SW480 (cell line): Measurements from ENCODE around the gene ENC1.

Experiments
- DNase-seq: peaks from one replicate; pipeline ENCODE4 v3.0.0-alpha.2; 2016; ENCODE audit warnings: low spot score

ENC1 gene

DNA sequence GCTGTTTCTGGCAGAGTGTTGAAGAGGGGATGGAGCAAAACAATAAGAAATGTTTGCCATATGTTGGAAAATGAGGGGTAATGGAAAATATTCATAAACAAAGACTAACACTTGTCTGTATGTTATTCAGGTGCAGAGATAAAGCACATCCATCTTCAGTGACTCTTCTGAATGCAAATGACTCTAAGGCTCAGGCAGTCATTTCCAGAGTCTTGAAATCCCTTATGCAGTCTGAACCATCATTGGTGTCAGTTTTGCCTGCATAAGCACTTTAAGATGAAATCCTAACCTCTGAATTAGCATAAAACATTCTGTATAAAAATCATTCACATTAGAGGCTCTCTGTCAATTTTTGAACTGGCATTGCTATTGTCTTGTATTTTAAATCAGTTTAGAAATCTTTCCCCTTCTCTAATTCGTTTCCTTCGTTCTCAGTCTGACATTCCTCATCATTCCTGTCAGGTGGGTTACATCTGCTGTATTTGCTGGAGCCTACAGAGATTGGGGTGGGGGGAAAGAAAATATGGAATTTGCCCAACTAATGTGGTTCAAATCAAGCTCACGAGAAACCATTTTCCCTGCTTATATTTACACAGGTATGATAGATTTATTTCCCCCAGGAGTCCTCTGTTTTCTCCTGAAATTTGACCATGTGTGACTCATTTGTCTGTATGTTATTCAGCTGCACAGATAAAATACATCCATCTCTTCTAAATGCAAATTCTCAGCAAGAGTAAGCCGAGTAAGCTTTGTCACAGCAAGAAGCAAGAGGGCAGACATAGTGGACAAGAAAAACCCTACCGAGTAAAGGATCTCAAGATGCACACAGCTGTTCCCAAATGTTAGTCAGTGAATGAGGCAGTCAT lies 31.6 kb downstream of the ENC1 start:
- no peak for DNase-seq

DNA sequence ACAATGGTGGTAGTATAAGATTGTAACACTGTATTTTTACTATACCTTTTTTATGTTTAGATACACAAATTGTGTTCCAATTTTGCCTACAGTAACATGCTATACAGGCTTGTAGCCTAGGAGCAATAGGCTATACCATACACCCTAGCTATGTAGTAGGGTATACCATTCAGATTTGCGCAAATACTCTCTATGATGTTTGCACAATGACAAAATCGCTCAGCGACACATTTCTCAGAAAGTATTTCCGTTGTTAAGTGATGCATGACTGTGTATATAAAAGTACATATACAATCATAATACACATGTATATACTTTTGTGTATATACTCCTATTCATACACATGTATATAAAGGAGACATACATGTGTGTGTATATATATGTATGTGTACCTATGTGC lies 34.8 kb downstream of the ENC1 start:
- DNase-seq, result no peak

DNA sequence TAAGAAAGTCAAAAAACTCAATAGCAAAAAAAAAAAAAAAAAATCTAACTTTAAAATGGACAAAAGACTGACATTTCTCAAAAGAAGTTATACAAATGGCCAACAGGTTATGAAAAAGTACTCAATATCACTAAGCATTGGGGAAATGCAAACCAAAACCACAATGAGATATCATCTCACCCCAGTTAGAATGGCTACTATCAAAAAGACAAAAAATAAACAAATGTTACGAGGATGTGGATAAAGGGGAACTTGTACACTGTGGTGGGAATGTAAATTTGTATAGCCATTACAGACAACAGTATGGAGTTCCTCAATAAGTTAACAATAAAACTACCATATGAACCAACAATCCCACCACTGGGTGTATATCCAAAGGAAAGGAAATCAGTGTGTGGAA lies 37.2 kb downstream of the ENC1 start:
- no peak for DNase-seq

DNA sequence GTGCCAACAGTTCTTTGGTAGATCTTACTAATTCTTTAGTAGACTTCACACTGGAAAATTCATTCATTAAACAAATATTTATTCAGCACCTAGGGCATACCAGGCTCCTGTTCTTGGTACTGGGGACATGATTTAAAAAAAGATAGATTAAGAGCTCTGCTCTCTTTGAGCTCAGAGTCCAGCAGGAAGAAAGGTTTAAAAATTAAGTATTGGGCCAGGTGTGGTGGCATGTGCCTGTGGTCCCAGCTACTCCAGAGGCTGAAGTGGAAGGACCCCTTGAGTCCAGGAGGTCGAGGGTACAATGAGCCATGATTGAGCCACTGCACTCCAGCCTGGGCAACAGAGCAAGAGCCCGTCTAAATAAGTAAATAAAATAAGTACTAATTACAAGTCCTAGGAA lies 41.4 kb downstream of the ENC1 start:
- DNase-seq, result no peak

DNA sequence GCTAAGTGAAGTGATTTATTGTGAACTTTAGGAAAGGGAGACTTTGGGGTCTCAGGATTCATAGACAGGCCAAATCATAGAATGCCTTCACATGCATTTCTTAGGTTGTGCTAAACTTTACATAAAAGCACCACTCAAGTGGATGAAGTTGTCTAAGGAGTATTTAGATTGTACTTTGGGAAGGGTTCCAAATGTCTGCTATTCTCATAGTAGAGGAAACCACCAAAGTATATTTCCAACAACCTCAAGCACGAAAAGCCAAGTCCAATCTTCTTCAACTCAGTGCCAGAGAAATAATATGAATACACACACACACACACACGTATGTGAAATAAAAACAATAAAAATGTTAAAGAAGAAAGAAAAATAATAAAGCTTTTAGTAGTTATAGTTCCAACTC lies 41.8 kb downstream of the ENC1 start:
- DNase-seq, result no peak

DNA sequence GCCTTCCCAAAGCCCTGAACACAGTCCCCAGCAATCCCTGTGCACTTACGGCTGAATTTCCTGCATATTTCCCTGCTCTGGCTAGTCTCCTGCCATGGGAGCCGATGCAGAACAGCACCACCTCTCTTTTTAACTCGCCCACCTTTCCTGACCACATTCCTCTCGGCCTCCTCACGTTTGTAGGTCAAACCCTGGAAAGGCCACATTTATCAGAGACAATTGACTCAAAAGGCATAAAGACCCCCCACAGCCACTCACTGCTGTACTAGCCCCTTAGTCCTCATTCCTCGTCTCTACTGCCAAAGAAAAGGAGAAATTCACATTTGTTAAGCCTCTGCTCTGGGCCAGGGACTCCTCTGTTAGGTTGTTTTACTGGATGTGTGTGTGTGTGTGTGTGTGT lies 43.6 kb downstream of the ENC1 start:
- DNase-seq, result no peak

DNA sequence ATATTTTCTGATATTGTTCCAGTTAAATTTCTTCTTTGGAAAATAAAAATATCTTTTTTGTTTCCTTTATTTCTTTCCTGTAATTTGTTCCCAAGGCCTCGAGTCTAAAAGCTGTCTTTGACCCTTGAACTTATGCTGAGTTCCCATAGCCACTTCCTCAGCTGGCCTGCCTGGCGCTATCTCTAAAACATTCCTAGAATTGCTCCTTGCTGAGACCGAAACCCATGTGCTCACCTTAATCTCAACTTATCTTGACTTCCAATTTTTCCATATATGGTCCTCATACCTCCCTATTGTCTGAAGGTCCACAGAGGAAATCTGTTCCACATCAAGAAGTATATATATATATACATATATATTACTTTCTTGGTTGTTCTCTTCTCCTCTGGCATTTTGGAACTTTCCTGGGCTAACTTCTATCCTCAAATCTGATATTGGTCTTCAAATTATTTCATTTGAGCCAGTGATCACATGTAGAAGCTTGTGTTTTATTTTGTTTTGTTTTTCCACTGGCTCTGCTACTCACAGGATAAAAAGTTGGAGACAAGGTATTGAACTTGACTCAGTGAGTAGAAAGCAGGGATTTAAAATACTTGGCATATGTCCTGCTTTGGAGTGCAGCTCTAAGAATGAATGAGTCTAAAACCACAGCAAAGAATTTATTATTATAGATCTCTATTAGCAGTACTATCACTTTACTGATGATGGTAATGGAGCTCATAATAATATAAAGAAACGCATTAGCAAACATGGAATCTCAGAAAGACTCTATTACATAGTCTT lies 45.2 kb downstream of the ENC1 start:
- DNase-seq, result no peak

DNA sequence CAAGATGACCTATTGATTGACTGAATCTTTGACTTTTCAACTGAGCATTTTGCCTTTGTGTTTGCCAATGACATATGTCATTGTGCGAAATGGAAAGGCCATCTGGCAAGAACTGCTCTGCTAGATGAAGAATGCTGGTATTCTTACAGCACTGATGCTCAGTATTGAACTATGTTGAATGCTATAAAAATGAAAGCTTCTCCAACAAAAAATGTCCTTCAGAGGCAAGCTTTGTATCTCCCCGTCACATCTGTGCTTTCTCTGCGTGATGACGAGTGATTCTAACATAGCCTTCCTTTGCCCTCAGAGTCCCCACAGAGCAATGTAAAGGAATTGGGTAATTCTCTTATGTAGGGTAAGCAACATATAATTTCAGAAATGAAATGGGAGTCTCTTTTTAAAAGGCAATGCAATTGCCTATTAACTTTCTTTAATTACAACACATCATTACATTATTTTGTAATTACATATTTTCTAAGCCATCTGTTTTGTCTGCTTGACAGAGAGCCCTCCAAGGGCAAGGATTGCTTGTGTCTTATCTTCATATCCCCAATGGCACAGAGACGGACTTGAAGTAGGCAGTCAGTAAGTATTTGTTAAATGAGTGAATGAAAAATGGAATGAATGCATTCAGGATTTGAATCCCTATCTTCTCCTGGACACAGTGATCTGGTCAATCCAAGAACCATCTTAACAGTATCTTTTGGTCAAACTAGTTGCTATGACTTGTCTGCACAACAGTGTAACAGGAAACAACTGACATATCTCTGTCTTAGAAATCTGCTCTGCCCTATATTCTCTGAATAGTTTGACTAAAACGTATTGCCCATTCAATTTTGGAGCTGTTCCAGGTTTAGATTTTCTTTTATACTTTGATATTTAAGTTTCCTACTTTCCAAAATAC lies 46.1 kb downstream of the ENC1 start:
- no peak for DNase-seq

DNA sequence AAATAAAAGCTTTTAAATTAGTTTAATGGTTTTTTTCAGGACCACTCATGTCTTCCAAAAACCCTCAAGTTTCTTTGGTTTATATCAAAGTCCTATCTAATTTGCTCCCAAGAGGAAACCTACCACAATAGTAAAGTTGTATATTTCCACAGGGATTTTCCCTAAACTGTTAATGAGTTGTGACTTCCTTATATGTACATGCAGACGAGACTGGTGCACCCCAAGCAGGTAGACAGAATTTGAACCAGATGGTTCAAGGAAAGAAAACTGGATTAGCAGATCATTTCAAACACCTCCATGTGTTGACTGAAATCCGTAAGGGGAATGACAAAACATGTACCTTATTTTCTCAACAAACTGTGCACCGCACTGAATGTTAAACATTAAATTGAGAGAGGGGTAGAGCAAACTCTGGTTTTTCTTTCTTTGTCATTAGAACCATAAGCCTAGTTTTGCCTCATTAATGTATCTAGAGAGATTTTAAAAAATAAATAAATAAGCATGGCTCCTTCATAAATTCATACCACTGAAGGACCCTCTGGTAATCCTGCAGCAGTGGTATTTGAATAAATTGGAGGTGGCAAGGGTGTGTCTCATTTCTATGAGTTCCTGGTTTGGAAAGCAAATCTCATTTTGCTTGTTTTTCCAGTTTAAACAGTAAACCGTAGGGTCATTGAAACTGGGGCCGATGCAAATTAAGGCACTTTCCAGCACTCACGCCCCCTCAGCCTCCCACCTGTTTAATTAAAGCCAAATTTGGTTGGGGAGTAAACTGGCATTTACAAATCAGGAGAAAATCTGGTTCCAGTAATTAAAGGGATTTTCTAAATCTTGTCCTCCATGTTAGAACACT lies 51.1 kb downstream of the ENC1 start:
- DNase-seq, result no peak

DNA sequence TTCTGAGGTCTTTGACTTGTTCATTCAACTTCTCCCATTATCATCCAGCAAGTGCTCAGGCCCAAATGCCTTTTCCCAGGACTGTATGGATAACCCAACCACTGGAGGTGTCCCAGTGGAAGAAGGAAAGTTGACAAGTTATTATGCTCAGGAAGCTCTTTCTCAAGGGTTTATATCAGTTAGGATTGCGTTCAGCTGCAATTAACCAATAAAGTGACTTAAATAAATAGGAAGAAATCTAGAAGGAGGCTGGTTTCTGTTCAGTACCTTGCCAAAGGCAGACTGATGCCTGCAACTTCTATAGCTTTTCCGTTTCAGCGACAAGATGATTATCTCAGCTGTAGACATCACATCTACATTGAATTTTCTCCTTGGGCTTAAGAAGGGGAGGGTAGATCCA lies 52.1 kb downstream of the ENC1 start:
- no peak for DNase-seq

DNA sequence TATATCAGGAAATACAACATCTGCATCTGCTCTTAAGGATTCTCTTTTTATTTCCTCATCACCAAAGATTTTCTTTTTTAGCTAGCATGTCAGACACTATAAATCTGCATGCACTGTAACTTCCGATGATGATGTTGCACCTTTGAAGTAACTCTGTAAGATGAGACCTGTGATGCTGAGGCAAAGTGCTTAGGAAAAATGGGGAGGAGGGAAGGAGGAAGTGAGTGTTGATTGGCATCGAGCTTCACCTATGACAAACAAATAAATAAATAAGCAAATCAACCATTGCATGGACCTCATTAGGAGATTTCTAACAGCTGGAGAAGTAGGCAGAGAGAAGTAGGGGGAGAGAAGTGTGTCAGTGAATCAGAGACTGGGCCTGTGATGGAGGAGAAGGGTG lies 52.6 kb downstream of the ENC1 start:
- DNase-seq, result no peak

DNA sequence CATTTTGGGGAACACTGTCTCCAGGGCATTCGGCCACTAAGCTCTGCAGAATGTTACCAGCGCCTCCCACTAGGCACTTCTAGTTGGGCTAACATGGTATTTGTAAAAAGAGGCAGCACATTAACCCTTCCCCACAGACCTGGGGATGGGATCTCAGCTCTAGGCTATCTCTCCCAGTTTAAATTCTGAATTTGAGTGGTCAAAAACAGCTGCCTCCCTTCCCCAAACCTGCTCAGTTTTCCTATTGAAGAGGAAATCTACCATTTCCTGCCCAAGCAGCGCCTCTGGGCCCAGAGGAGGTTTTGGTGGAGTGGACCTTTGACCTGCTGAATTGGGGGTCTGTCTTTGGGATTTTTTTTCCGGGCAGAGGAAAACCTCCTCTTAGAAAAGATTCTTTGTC lies 53.2 kb downstream of the ENC1 start:
- DNase-seq, result no peak

DNA sequence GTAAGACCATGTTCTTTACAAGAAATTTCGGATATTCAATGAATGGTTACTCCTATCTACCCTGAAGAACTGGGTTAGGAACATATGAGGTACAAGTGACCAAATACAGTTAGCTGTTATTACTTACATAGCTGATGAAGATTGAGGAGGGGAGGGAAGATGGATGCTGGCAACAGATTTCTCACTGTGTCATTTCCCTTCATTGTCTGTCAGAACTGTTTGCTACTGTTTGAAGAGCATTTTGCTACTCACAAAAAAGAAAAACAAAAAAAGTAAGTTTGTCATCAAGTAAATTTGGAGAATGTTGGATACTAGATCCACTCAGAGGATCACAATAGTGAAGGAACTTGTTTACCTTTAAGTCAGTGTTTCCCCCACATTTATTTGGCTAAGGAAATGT lies 53.7 kb downstream of the ENC1 start:
- DNase-seq, result no peak

DNA sequence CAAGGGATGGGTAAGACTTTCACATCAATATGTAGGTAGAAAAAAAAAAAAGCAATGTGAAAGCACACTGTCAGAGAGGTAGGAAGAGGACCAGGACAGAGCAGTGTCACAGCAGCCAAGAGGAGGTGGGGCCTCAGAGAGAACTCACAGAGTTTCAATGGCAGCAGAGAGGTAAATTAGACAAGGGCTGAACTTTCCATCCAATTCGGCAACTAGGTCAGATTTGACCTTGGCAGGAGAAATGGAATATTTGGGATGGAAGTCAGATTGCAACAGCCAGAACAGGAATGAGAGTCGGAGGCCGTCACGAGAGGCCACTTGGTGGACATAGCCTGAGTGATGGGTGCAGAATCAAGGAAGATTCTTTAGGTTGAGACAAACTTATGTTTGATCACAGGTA lies 57.7 kb downstream of the ENC1 start:
- DNase-seq, result no peak

DNA sequence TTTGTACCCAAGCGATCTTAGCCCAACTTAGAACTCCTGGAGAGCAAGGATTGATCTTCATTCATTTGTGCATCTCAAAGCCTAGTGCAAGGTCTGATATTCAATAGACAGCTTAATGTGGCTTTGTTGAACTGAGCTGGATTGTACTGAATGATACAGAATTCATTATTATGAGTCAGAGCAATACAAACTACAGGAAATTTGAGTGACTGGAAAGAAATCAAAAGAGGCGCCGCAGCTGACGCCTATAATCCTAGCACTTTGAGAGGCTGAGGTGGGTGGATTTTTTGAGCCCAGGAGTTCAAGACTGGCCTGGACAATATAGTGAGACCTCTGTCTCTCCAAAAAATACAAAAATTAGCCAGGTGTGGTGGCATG lies 58.6 kb downstream of the ENC1 start:
- DNase-seq, result no peak

DNA sequence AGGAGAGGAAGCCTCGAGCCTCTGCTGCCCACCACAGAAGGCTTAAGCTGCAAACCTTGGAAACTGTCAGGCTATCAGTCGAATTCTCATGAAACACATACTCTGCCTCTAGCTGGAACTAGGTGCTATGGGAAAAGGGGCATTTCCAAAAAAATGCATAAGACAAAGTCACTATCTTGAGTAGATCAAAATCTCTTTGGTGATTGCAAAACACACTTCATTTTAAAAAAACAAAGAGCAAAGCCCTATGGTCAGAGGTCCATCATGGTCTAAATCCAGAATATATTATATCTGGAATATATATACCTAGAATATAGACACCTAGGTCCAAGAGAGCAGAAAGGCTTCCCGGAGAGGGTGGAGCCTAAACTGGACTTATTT lies 59.8 kb downstream of the ENC1 start:
- DNase-seq, result no peak

DNA sequence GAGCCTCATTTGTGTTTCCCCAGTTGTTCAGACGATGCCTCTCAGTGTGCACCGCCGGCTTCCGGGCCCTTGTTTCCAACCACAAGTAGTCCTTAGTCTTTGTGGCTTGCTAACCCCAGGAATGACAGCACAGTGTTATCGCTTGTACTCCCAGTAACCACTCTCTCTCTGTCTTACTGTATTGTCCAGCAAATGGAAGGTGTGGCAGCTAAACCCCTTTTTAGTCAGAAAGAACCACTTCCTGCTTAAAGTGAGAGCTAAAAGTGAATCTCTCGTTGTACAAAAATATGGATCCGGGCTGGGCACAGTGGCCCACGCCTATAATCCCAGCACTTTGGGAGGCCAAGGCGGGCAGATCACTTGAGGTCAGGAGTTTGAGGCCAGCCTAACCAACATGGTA lies 61.3 kb downstream of the ENC1 start:
- peak; percentile 73 for DNase-seq

DNA sequence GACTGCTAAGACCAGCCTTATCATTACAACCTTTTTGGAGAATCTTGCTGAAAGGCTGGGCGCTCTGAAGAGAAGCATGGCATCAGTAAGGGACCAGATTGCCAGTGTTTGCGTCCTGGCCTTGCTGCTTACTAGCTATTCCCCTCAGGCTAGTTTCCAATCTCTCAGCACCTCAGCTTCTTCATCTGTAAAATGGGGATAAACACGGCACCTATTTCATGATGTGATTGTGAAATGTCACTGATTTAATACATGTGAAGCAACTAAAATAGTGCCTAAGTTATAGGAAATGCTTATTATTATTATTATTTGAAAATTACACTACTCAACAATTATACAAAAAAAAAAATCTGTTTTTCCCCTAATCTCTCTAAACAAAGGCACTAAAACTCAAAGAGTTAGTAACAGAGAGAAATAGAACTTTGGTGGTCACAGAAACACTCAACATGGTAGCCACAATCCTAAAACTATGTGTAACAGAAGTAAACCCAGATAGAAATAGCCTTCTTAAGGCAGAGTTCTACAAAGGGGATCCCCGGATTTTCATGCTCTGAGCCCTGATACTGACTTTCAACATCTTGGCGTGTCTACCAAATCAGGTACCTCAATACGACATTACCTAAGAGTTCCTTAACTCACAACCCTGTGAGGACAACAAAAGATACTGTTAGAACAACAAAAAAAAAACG lies 62.0 kb downstream of the ENC1 start:
- DNase-seq, result no peak
